Fibroblast of skin of right biceps (primary cell): ENCODE data around the gene SRGAP2B.
"Not testable (repeated sequence)": the region's sequence is repeated elsewhere in the genome, so short reads cannot be mapped to it uniquely, and the experiment has no call there.

Experiments
- DNase-seq: peaks from one replicate; pipeline ENCODE4 v3.0.0-alpha.2; 2013

SRGAP2B gene

DNA sequence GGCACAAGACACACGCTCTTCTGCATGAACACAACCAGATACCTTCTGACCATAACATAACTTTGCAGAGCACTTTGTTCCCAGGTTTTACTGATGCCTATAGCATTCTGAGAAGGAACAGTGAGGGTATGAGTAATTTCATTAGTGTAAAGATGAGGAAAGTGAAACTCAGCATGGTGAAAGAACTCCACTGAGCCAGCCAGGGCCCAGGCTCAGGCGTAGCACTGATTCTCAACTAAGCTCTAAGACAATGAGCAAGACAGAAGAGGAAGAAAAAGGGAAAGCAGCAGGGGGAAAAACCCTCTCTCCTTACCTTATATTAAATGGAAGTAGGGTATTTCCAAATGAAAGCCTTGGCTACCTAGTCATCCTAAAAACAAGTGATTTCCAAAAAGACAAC, 155.1 kb downstream of the SRGAP2B start:
- DNase-seq, result not testable (repeated sequence)

DNA sequence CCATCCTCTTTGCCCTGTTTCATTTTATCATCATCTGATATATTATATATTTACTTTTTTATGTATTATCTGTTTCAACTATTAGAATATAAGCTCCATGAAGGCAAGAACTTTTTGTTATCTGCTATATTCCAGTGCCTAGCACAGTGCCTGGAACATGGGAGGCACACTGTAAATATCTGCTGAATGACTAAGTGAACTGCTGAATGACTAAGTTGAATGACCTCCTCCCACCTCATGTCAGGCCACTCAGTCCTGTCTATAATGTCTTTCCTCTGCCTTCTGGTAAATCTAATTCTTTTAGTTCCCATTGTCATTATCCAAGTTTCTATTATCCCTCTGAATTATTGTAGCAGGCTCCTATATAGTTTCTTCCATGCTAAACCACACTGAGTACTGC, 156.5 kb downstream of the SRGAP2B start:
- not testable (repeated sequence) for DNase-seq

DNA sequence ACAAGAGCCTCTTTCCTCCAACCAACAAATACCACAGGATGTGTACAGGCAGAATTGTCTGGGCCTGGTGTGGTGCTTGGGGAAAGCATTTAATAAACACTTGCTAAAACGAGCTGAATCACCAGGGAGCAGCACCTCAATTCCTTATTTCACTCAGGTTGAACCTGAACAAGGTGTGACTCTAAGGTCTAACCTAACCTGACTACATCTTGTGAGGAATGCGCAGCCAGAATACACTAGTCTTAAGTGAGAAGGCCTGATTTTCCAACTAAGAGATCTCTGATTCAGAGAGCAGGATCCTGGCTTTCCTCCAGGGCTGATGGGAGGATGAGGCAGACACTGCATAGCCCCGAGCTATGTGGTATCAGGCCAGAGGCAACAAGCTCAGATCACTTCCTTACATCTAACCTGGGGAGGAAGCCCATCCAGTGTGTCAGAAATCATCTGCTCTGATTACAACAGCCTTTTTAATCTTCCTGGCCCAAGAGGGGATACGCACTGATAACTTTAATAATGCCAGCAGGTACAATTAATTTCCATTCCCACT, 158.9 kb downstream of the SRGAP2B start:
- DNase-seq, result not testable (repeated sequence)

DNA sequence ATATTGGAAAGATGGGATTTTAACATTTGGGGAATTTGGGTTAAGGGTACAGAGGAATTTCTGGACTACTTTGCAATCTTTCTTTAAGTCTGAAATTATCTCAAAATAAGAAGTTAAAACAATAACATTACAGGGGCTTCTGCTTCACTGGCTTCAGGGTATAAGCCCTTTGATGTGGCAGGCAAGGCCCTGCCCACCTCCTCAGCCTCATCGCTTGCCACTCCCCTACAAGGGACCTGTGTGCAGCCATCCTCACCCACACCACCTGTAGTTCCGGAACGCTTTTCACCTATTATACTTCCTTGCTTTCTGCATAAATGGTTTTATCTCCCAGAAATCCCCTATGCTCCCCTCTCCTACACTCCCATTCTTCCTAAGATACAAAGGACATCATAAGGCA, 159.8 kb downstream of the SRGAP2B start:
- DNase-seq, result not testable (repeated sequence)

DNA sequence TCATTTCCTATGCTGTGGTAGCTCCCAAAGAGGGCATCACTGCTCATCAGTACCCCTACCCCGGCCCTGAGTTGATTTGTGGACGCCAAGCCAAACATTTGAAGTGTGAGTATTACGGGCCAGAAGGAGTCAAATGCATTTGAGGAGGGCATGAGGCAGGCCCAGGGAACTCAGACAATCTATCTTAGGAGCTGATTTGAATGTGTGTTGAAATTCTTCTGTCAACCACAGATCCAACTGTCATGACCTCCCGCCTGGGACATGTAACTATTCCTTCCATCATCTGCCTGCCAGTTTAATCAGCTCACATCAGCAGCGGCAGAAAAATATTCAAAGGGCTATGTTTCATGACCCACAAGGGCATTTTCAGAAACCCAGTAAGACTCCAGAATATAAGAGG, 162.1 kb downstream of the SRGAP2B start:
- DNase-seq, result not testable (repeated sequence)

DNA sequence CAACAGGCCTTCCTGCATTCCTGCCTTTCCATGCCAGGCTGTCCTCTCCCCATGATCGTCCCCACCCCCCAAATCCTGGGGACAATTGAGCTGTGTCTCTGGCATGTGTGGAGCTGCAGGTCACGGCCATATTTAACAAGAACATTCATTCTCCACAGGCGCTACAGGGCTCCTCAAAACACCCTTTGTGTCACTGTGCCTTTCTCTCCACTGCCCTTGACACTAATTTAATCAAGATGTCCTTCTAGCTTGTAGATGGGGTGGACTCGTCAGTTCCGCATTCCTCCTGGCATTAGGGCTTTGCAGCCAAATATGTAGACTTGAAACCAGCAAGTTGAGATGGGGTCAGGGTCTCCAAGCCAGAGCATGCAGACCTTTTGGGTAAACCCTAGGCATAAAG, 163.0 kb downstream of the SRGAP2B start:
- peak; percentile 32 for DNase-seq

- not testable (repeated sequence) for DNase-seq
These were observed 163.6 kb downstream of the SRGAP2B start for GRCh38 chr1:144931553-144931952.

DNA sequence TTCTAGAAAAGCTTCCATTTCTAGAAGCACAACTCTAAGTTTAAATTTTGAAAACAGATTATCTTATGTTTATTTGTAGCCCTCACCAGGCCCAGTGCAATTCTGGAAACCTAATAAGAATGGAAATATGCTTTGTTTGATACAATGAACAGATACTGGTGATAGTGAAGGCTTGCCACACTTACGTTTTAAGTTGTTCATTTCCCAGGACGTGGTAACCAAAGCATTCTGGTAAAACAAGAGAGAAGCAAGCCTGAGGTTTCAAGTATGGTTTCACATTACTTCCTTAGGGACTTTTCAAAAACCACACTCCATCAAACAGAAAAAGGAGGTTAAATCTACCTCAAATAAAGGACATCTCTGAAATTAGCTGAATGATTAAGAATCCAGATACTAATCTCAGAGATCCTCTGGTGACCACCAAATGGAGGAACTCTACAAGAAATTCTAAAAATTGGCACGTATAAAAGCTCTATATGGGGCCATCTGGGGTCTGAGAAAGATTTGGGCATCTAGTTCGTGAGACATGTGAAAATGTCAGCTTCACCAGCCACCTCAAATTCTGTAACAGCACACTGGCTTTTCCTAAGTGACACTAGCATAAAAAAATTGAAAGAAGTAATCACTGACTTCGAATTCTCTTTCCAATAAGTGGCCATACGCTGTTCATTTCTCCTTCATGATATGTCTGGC, 164.9 kb downstream of the SRGAP2B start:
- not testable (repeated sequence) for DNase-seq

DNA sequence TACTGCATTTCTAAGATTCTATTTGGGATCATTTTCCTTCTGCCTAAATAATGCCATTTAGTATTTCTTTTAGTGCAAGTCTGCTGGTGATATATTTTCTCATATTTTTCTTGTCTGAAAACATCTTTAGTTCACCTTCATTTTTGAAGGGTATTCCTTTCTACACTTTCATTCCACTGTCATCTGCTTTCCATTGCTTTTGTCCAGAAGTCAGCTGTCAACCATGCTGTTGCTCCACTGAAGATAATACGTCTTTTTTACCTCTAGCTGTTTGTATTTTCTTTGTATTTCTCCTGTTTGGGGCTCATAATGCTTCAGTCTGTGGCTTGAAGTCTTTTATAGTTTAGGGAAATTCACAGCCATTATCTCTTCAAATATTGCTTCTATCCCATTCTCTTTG, 167.8 kb downstream of the SRGAP2B start:
- not testable (repeated sequence) for DNase-seq

DNA sequence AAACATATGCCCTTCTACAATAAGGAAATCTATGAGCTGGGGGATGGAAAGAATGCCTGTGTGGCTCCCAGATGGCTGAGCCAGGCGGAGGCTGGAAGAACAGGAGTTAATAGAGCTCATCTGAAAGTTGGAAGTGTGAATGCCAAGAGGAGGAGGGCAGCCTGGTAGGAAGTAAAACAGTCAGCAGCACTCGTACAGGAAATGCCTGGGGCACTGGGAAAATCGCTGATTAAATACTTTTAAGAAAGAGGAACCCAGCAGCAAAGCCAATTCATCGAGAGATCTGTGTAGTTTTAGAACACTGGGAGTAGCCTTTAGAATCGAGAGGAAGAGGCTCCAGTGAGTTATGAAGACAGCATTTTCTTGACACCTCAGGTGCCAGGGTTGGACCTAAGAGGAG, 171.5 kb downstream of the SRGAP2B start:
- not testable (repeated sequence) for DNase-seq

DNA sequence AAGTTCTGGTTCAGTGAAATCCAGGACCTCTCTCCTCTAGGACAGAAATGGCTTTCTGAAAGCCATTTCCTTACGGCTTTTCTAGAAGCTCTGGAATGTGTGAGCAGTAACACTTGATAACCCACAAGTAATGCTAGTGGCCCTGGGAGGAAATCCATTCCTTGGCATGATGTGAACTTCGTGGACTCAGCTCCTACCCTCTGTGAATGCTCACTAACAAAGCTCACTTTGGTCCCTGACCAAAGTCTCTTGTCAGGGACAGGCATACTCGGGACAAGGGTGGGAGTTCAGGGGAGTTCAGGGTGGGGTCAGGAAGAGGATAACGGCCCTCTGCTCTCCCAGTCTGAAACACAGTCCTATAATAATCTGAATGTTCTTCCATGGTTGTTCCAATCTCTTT, 172.3 kb downstream of the SRGAP2B start:
- peak; percentile 17 for DNase-seq

DNA sequence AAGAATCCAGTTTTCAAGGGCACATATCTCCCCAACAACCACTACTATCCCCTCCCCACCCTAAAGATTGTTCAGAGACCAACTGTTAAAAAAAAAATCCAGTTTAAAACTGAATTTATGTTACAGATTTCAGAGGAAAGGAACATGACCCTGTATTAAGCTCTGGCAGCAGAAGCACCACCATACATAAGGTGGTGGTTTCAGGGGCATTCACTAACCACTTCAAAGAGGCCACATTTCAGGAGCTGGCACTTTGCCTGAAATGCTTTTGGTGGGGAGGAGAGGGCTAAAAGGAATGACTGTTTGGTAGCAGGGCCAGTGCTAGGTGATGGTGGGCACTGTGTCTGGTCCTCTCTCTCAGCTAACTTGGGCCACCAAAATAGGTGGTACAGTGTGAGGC, 176.0 kb downstream of the SRGAP2B start:
- not testable (repeated sequence) for DNase-seq

GRCh38 chr1:144918027-144918603, 177.0 kb downstream of the SRGAP2B start:
- DNase-seq, result not testable (repeated sequence)

DNA sequence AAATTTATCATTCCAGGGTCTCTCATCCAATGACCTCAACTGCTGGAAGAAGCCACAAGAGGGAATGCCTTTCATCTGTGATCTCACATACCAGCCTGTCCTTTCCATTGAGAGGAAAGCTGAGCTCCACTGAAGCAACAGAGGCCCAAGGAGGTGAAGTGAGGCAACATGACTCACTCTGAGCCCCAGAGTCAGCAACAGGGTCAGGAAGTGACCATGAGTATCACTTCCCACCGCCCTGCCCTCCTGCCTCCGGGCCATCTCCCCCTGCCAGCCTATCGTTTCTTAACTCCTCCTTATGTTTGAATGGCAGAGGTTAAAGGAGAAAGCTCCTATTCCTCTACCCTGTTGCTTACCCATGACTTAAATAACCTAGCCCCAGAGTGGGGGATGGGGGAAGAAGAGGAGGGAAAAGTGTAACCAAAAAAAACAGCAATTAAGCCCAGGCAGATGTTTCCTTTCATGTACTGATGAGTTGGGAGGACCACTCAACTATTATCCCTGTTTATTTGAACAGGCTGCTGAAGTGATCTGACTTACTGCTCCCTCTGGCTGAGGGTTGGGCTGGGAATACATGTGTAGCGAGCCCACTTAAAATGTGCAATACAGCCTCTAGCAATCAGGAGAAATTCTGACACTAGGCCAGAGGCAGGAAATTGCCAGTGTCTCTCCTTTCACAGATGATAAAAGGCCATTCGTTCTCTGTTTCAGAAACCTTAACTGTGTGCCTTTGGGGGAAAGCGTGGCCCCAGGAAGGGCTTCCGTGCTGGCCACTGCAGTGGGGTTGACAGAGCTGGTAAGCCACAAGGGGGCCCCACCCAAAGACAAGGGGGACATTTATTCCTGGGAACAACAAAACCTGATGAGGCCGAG, 177.7 kb downstream of the SRGAP2B start:
- DNase-seq, result not testable (repeated sequence)

DNA sequence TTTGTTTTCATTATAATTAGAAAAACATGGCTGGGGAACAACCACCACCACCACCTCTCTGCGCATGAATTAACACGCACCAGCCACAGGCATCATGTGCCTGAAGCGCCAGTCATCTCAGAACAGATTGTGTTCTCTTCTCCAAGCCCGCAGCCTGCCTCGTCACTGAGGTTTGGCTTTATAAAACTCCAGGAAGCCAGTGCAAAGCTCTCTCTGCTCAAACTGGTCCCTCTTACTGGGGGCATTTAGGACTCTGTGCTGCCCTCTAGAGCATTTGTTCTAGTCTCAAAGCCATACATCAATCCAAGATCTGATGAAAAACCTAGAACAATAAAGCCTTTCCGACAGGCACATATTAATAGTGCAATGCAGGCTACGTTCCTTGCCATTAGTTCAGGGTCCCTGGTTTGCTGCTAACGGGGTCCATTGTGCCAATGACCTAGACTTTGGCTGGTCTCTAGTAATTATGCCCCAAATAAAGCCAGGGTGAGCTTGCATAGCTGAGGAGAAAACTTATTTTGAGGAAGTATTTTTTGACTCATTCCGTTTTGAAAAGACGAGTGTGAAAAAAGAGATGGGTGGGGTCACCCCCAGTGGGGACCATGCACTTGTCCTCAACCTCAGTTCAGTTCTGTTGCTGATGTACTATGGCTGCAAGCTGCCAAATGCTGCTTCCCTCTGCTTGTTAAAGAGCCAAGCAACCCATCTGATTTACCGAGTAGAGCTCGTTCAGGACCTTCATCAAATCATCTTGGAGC, 181.0 kb downstream of the SRGAP2B start:
- DNase-seq, result not testable (repeated sequence)

DNA sequence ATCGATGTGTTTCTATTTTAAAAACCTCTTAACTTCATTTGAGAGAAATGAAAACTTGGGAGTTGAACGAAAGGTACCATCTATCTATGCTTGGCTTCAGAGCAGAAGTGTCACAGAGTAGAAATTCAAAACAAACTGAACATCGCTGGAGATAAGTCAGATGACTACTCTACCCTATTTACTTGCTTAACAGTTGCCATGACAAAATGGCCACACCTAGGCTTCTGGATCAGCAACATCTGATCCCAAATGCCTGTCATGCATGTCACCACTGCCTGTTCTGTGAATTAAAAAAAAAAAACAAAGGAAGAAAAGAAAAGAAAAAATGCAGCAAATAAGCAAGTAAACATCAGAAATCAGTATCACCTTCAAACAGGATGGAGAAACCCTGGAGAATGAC, 181.7 kb downstream of the SRGAP2B start:
- DNase-seq, result not testable (repeated sequence)

GRCh38 chr1:144910729-144911128, 184.4 kb downstream of the SRGAP2B start:
- DNase-seq, result not testable (repeated sequence)

GRCh38 chr1:144900841-144901240, 194.3 kb downstream of the SRGAP2B start:
- DNase-seq, result not testable (repeated sequence)

GRCh38 chr1:144894454-144895201, 200.5 kb downstream of the SRGAP2B start:
- not testable (repeated sequence) for DNase-seq

DNA sequence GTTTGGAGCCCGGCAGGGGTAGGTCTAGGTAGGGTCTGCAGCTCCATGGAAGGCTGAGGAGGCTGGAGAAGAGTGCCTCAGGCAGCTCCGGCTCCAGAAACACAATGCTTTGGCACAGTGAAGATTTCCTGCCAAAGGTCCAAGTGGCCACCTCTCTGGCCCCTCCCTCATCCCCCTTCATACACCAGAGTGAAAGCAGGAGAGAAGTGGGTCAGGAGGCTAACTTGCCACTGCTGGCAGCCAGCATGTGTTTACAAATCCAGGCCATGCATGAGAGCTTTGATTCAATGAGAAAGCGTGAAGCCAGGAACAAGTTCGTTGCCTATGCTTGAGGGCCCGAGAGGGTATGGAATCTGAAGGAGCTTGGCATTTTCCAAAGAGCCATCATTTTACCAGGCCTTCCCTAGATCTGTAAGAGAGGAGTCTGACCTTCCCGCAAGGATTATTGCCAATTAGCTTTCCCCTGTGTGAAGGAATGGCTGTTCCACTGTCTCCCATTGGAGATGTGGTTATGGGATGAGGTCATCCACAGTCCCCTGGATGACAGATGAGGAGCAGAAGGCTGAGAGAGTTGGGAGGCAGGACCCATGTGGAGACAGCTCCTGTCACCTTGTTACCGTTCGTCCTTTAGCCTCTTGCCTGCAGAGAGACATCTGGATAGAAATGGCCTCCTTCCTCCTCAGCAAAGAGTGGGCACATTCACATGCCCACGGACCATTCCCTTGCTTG, 201.3 kb downstream of the SRGAP2B start:
- DNase-seq, result not testable (repeated sequence)

DNA sequence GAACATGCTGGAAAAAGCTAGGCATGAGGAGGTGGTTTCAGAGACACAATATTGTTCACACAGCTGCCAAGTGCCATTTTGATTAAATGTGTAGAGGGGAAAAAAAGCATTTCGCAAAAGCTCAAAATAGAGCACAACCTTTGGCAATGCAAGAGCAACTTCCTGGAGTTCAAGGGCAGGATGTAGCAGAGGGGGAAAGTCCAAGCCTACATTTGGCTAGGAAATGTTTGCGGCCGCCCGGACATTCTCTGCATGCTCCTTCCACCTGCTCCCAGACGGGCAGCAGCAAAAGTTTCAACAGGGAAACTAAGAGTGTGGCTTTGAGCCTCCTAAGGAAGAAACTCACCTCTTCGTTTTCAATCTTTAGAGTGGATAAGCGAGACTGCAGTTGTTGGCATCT, 202.1 kb downstream of the SRGAP2B start:
- DNase-seq, result not testable (repeated sequence)
